Omental fat pad (tissue), 4 donors: ENCODE results near the gene RPL26. TPM values are rescaled to one million over a fixed set of nuclear protein-coding genes. Genes with fewer than 3 reads are reported as not detected.

Source experiments
- ATAC-seq: fragments of 150-250 bp; one replicate; pipeline ENCODE4 v1.9.1; 2016; ENCODE audit warnings: mild to moderate bottlenecking, moderate library complexity; ENCODE audit not compliant: low FRiP score
- DNase-seq: peaks from one replicate; pipeline ENCODE4 v3.0.0-alpha.2; 2019; ENCODE audit warnings: low spot score
- CTCF ChIP-seq, 3 donors: fragments of 450-650 bp; IDR thresholded peaks; one replicate each; pipeline ENCODE4 v1.5.1; 2016 to 2017; ENCODE audit warnings: antibody characterized with exemption in 3 of 3, mild to moderate bottlenecking in 3 of 3, moderate library complexity in 2 of 3
- total RNA-seq, 4 donors: library from RNA; depleted of rRNA; stranded (reverse); fragments of >200 nt; gene quantifications; one replicate each; pipeline ENCODE4 v1.1.0, GENCODE V29; 2016

The RPL26 gene
- 1,000 to 10,000 TPM; 3,452 to 4,057 (median 3,629) TPM for total RNA-seq

- TF ChIP-seq CTCF (IDR thresholded peaks at IDR 0.05) = peak in 2 of 3 donors; percentile 98 to 99
- DNase-seq (peak; percentile 89), ATAC-seq (peak; percentile 94)
Observed at GRCh38 chr17:8383143-8383822, at the start of gene RPL26. Gene RPL26, minus strand, starts transcription at chr17:8383193. Its CDS starts 883 bp downstream, at chr17:8382310.

DNA sequence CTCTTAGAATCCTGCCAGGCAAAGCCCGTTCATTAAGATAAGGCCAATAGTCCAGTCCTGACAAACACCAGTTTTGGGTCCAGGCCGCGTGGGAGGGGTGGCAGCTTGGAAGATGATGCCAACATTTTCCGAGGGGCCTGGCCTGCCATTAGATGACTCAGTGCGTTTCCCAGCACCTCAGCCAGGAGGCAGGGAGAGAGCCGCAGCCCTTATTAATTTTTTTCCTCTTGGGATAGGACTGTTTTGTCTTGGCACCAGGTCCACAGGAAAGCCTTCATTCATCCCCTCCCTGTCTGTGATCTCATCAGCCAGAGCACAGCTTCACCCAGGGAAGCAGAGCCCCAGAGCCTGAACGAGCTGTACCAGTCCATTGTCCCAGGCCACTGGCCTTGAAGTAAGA lies 48.0 kb upstream of the RPL26 start:
- DNase-seq (peak; percentile 75), ATAC-seq (peak; percentile 81)

DNA sequence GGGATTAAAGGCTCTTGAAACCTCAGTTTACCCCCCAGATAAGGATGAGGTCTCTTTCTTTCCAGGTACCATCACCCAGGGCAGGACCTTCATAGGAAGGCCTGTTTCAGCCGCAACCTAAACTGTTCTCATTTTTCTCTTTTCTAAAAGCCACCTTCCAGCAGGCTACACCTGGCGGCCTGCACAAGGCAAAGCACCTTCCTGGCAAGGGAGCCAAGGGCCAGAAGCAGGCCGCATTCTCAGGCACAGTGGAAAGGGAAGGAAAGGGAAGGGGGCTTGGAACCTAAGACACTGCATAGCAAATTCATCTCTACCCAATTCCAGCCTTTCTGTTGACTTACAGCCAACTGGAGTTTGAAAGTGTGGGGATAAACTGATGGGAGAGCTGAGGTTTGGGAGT lies 43.8 kb upstream of the RPL26 start:
- ATAC-seq (no peak), DNase-seq (no peak)
- no peak for TF ChIP-seq CTCF (IDR thresholded peaks at IDR 0.05)

More for the DNA sequence above, 48.0 kb upstream of the RPL26 start:
- TF ChIP-seq CTCF (IDR thresholded peaks at IDR 0.05) = no peak

DNA sequence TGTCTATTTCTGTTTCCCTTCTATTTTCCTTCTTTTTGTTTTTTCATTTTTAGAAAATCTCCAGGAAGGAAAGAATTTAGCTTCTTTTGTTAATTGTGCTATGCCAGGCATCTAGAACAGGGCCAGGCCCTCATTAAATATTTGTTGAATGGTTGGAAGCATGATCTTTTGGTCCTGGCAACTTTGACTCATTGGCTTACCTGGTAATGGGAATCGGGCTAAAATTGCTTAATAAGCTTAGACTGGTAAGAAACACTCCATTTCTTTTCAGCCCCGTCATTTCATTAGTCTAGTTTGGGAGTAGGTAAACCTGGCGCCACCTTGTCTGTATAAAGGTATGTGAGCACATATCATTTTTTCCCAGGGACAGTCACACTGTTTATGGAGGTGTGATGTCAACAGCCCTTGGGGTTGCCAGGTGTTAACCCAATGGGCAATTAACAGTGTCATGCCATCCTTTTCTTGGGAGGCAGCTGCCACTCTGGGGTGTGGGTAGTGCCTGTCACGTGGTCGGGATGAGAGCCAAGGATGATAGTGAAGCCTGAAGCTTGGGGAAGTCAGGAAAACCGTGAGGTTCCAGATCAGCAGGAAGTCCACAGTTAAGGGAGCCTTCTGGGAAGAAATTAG lies 43.2 kb upstream of the RPL26 start:
- TF ChIP-seq CTCF (IDR thresholded peaks at IDR 0.05) = no peak
- no peak for ATAC-seq
- DNase-seq = no peak

DNA sequence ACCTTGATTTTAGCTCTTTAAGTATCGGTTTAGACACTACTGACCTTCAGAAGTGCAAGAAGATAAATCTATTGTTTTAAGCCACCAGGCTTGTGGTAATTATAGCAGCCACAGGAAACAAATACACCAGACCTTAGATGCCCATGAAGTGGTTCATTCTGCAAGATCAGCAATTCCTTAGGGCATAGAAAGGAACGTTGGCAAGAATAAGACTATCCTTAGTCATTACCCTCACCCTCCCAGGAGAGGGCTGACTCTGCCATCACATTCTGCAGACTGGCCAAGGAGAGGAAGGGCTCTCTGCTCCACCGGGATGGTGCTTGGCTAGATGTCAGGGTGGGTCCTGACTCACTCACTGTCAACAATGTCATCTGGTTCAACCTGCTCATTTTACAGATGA lies 38.6 kb upstream of the RPL26 start:
- DNase-seq (no peak), ATAC-seq (peak; percentile 21)
- no peak for TF ChIP-seq CTCF (IDR thresholded peaks at IDR 0.05)

DNA sequence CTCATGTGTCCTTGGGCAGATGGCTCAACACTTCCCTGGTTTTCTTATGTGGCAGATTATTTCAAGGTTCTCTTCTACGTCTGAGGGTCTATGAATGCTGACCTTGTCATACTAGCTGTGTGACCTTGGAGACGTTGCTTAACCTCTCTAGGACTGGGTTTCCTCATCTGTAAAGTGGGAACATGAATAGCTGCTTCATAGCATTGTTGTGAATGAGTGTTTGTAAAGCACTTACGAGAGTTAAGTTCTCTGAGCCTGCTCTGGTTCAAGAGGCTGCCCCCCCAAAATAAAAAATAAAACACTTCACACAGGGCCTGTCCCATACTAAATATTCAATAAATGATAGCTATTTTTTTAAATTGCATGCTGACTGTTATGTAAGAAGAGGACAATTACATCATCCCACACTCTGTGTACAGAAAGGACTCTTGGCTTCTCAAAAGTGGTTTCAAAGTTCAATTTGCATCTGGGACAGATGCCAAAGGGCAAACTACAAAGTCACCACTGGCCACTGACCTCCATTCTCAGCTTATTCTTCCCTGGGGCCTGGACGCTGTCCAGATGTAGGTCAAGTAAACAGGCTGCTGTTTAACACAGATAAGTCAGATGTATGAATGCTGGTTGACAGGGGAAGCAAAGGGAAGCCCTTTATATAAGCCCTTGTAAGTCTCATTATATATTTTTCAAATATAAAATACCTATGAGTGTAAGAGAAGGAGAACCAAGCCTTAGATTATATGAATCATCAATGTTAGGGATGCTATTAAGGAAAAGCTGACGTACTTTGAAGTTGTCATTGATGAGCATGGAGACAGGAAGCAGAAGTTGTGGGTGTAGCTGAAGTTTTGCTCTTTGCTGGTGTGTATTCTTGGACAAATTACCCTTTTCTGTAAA lies 37.3 kb upstream of the RPL26 start:
- no peak for DNase-seq
- peak; percentile 60 for ATAC-seq
- TF ChIP-seq CTCF (IDR thresholded peaks at IDR 0.05) = no peak
